Measurements from ENCODE around the gene TBATA.

Gene TBATA

DNA sequence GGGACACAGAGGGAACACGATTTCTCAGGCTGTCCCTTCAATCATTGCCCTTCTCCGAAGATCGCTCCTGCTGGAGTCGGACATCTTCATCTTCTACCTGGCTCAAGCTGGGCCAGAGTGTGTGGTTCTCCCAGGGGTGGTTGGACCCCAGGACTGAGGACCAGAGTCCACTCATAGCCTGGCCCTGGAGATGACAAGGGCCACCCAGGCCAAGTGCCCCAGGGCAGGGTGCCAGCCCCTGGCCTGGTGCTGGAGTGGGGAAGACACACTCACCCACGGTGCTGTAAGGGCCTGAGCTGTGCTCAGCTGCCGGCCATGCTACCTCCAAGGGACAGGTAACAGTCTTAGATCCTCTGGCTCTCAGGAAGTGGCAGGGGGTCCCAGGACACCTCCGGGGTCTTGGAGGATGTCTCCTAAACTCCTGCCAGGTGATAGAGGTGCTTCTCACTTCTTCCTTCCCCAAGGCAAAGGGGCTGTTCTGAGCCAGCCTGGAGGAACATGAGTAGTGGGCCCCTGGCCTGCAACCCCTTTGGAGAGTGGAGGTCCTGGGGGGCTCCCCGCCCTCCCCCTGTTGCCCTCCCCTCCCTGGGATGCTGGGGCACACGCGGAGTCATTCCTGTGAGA lies 23.3 kb downstream of the TBATA start:
- DNase-seq (ENCODE audit: low read depth): no peak

DNA sequence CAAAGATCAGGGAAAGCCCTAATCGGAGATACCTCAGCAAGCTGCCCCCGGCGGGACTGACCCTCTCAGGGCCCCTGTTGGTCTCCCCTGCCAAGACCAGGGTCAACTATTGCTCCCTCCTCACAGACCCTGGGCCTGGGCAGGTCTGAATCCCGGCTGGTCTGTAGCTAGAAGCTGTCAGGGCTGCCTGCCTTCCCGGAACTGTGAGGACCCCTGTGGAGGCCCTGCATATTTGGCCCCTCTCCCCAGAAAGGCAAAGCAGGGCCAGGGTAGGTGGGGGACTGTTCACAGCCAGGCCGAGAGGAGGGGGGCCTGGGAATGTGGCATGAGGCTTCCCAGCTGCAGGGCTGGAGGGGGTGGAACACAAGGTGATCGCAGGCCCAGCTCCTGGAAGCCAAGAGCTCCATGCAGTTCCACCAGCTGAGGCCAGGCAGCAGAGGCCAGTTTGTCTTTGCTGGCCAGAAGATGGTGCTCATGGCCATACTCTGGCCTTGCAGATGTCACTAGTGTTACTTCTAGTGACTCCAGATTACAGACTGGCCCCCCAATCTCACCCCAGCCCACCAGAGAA lies 24.1 kb downstream of the TBATA start:
- DNase-seq (ENCODE audit: low read depth): no peak

DNA sequence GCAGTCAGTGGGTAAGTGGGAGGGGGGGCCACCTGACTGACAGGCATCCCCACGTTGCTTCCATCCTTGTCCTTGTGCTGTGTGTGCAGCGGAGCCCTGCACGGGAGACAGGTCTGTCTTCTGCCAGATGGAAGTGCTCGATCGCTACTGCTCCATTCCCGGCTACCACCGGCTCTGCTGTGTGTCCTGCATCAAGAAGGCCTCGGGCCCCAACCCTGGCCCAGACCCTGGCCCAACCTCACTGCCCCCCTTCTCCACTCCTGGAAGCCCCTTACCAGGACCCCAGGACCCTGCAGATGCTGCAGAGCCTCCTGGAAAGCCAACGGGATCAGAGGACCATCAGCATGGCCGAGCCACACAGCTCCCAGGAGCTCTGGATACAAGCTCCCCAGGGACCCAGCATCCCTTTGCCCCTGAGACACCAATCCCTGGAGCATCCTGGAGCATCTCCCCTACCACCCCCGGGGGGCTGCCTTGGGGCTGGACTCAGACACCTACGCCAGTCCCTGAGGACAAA lies 24.8 kb downstream of the TBATA start:
- DNase-seq (ENCODE audit: low read depth): no peak

GRCh38 chr10:70759781-70760180 lies 25.4 kb downstream of the TBATA start:
- DNase-seq (ENCODE audit: low read depth): no peak

DNA sequence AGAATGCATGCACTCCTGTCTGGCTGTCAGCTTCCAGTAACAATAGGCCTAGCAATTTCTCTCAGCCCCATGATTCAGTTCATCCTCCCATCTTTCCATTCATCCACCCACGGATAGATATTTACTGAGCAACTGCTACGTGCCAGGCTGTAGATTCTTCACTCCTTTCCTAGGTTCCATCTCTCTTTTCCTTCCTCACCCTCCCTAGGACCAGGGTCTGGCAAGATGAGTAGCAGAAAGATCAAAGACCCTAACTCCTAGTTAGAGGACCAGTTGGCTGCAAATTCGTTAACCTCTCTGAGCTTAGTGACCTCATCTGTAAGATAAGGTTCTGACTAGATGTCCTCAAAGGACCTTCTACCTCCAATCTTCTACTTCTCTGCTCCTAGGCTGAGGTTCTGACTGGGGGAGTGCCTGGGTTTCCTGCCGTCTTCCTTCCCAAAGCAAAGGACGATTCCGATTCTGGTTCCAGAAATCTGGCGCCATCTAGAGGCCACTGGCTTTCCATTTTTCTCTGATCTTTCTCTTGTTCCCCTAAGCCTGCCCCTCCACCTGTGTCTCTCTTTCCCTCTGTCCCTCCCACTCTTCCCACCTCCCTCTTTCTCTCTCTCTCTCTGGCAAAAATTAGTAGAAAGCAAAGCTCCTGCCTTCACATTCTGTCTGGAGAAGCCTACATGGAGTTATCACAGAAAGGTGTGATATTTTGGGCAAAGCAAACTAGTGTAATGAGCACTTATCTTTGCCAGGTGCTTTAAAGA lies 26.2 kb downstream of the TBATA start:
- DNase-seq (ENCODE audit: low read depth): peak; percentile 9

- DNase-seq (ENCODE audit: low read depth): no peak
Measured at GRCh38 chr10:70757856-70758255, 27.3 kb downstream of the TBATA start.

DNA sequence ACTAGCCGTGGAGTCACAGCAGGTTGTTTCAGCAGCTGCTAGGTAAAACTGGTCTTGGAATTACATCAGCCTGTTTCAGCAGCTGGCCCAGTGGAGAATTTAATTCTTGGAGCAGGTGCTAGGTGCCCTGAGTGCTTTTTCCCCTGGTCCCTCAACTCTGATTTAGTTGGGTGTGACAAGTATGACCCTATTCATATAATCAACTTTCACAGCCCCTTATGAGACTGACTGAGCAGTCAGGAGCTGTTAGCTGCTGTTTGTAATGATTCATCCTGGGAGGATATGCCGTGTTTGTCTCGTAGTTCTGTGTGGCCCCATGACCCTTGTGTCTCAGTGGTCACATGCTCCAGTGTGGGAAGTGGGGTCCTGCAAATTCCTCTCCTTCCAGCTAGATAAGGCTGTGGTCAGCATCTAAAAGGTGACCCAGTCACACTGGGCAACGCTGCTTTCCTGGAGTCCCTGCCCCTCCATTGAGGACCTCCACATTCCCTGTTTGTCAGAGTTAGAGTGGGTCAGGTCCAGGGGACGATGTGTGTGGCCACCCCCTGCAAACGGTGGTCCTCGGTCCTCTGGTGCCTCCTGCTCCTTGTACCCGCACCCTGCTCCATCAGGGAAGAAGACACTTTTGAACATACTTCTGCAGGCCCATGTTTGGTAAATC lies 28.3 kb downstream of the TBATA start:
- no peak for DNase-seq (ENCODE audit: low read depth)

- no peak for DNase-seq (ENCODE audit: low read depth)
Measured at GRCh38 chr10:70753841-70754621, 31.1 kb downstream of the TBATA start.

DNA sequence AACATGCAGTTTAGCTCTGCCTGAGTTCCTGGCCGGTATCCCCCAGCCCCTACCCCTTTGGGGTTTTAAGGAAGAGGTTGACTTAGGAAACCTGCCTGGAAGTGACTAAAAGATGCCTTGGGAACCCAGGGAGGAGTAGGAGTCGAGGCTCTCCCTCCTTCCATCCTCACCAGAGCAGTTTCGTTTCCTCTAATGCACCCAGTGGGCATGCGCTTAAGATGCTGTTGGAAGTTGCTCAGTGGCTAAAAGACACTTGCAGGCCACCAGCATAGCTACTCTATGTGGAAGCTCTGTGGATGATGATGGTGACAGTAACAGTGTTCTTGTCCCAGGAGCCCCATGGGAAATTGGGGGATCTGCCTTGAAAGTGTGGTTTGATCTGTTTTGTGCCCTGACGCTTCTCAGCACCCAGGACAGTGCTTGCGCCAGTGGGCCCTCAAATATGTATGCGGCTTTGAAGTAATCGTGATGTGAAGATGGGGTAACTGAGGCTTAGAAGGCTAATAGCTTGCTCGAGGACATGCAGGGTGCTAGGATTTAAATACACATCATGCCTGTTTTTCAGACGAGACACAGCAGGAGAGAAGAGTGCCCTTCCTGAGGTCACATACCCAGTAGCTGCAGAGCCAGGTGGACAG lies 32.0 kb downstream of the TBATA start:
- DNase-seq (ENCODE audit: low read depth): no peak

GRCh38 chr10:70752571-70752970 lies 32.6 kb downstream of the TBATA start:
- no peak for DNase-seq (ENCODE audit: low read depth)

- DNase-seq (ENCODE audit: low read depth): no peak
Measured at GRCh38 chr10:70751991-70752390, 33.2 kb downstream of the TBATA start.

DNA sequence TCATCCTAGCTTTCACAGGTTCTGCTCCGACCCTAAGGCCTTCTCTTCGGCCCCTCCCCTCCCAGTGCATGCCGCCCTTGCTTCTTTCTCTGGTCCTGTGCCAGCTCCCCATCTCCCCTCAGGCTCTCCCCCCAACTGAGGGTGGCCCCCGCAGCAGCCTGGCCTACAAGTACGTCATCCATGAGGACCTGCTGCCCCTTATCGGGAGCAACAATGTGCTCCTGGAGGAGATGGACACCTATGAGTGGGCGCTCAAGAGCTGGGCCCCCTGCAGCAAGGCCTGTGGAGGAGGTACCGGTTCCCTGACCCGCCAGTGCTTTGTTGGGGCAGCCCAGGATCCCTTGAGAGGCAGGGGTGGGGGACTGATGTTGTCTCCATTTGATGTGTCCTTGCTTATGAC lies 33.8 kb downstream of the TBATA start:
- DNase-seq (ENCODE audit: low read depth): no peak

DNA sequence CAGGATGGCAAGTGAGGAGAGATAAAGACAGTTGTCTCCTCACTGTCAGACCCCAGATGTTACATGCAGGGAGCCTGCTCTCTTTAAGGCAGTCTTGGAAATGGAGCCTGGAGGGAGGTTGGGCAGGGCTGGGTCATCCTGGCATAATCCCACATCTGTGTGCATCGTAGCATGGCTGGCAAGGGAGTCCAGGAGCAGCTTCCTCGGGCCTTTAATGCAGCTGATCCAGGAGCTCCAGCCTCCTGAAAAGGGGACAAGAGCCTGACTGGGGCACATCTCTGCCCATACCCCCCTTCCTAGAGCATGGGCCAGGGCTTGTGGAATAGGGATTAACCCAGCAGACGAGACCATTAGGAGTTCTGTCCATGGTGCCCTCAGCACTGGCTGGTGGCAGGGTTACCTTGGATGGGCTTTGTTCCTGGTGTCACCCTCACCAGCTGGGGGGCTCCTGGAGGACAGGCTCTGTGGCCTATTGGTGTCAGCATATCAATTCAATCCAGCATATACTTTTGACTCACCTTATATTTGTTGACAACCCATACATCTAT lies 34.9 kb downstream of the TBATA start:
- no peak for DNase-seq (ENCODE audit: low read depth)

DNA sequence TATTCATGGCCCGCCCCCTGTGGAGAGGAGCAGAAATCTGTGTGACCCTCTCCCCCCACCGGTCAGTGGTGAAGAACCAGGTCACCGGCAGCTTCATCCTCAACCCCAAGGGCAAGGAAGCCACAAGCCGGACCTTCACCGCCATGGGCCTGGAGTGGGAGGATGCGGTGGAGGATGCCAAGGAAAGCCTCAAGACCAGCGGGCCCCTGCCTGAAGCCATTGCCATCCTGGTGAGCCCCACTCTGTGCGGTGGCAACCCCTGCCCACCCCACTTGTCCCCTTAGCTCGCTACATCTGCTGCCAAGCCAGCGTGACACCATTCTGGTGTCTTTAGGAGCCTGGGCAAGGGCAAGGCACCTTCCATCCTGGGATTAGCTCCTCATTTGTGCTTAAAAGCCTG lies 35.4 kb downstream of the TBATA start:
- no peak for DNase-seq (ENCODE audit: low read depth)

DNA sequence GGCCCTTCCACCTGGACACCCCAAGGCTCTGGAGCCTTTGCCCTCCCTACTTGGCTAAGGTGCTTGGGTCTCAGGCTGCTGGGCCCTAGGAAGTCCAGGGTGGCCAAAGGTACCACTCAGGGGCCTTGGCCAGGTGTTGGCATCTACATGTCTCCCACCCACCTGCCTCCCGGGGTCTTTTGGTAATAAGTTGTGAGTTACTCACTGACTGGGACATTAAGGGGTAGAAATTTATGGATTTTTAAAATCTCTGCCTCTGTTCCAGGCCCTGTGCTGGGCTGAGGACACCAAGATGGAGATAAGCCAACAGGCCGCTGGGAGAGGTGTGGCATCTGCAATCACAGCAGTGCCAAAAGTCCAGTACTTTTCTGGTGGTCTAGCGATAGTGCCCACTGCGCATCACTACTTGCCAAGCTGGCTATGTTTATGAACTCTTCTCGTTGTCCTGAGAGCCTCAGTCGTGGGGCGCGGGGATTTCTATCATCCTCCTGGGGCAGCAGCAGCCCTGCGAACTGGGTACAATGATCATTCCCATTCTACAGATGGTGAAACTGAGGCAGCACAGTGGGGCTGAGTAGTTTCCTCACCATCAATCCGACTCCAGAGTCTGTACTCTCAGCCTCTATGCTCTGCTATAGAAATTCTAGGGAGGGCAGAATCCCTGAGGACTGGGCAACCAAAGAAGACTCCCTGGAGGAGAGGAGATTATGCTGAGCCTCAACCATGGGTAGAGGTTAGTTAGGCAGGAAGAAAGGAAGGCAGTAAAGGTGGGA lies 36.2 kb downstream of the TBATA start:
- DNase-seq (ENCODE audit: low read depth): no peak

DNA sequence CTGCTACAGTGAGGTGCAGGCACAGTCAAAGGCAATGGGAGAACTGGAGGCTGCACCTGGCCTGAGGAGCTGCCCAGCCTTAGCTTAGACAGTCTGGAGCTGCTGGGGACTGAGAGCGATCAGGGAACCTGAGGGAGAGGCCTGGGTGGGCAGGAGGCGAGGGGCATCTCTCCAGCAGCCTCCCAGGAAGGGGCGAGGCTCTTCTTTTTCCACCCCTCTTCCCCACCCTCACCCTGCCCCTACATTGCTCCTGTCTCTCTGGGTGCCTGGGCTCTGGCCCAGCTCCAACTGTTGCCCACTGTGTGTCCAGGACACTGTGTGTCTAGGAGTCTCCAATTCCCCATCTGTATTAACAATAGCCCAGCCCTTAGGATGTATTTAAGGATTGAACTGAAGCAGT lies 36.9 kb downstream of the TBATA start:
- DNase-seq (ENCODE audit: low read depth): no peak

DNA sequence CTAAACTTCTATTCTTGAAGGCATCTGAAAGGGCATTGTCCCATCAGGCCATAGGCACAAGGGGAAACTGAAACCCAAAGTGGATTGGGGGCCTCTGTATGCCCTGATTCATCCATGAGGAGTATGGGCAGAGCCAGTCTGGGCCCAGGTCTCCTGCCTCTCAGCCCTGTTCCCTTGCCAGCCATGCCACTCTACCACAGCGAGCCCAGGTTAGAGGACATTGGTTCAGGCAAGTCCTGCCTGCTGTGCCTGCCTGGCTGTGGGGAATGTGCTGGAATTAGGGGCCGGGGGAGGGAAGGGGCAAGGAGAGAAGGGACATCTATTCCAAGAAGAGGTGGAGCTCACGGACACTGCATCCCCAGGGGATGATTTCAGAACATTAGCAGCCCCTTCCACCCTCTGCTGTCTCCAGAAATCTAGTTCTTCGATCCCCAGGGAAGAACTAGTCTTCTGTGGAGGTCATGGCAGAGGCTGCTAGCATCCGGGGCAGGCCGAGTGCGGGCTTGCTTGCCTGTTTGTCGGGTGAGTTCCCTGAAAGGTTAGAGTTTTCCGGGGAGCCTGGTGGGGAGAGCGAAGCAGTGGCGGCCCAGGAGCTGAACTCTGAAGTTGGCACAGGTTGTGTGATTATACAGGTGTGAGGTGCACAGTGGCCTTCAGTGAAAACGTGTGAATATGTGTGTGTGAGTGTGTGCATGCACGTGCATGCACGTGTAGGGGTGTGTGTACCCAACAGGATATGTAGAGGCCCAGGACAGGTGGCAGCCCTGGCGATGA lies 37.8 kb downstream of the TBATA start:
- DNase-seq (ENCODE audit: low read depth): no peak

GRCh38 chr10:70745555-70745954 lies 39.6 kb downstream of the TBATA start:
- no peak for DNase-seq (ENCODE audit: low read depth)

- DNase-seq (ENCODE audit: low read depth): no peak
Measured at GRCh38 chr10:70744617-70745143, 40.5 kb downstream of the TBATA start.

Measured in T-helper 22 cell (primary cell).